Lung (tissue), 12 donors: ENCODE measurements around the gene PUS10. TPM values are rescaled to one million over a fixed set of nuclear protein-coding genes. Genes with fewer than 3 reads are reported as not detected.
A peak's percentile ranks its signal among the peaks of the same experiment; 100 is the strongest.

ENCODE experiments used
- ATAC-seq: fragments of 200-7000 bp; cut with Tn5 transposase; one replicate; pipeline ENCODE4 v1.9.1; 2020; ENCODE audit warnings: moderate number of reproducible peaks; ENCODE audit not compliant: insufficient read depth, low FRiP score
- DNase-seq, 3 donors: peaks; one replicate each; pipeline ENCODE4 v3.0.0-alpha.2; 2013 to 2017
- H3K27ac ChIP-seq, 2 donors: one replicate each; pipeline ENCODE4 v1.5.1; 2013; ENCODE audit warnings: mild to moderate bottlenecking in 2 of 2, moderate library complexity in 2 of 2, control low read depth in 1 of 2, inconsistent platforms in 1 of 2, low read depth in 1 of 2, low read length in 1 of 2
- H3K27me3 ChIP-seq, 3 donors: one replicate each; pipeline ENCODE4 v1.5.1; 2013; ENCODE audit warnings: low read length in 2 of 3; ENCODE audit not compliant: control insufficient read depth in 3 of 3, insufficient read depth in 3 of 3
- H3K36me3 ChIP-seq, 4 donors: one replicate each; pipeline ENCODE4 v1.5.1; 2013; ENCODE audit warnings: low read length in 4 of 4, mild to moderate bottlenecking in 1 of 4, moderate library complexity in 1 of 4; ENCODE audit not compliant: control insufficient read depth in 4 of 4, insufficient read depth in 4 of 4
- H3K4me1 ChIP-seq, 5 donors: one replicate each; pipeline ENCODE4 v1.5.1; 2013; ENCODE audit warnings: low read length in 5 of 5, mild to moderate bottlenecking in 2 of 5, moderate library complexity in 1 of 5; ENCODE audit not compliant: control insufficient read depth in 5 of 5, insufficient read depth in 5 of 5
- H3K4me3 ChIP-seq: one replicate; pipeline ENCODE4 v1.5.1; 2013; ENCODE audit warnings: mild to moderate bottlenecking, control low read depth, moderate library complexity
- H3K9ac ChIP-seq, 2 donors: one replicate each; pipeline ENCODE4 v1.5.1; 2013; ENCODE audit warnings: low read length in 2 of 2, control low read depth in 1 of 2; ENCODE audit not compliant: insufficient read depth in 1 of 2
- H3K9me3 ChIP-seq, 4 donors: one replicate each; pipeline ENCODE4 v1.5.1; 2013; ENCODE audit warnings: low read length in 3 of 4, mild to moderate bottlenecking in 1 of 4, moderate library complexity in 1 of 4; ENCODE audit not compliant: control insufficient read depth in 4 of 4, insufficient read depth in 3 of 4
- WGBS, 2 donors: extraction: QIAGEN DNeasy Blood & Tissue Kit; methylation state at CpG; one replicate each; pipeline ENCODE4 v1.1.7; 2013; 5-methylcytosine and 5-hydroxymethylcytosine counted together
- polyA plus RNA-seq, 2 donors: library from polyadenylated mRNA; stranded (reverse); fragments of 200-250 nt; gene quantifications; one replicate each; pipeline ENCODE4 v1.2.1, GENCODE V29; 2013
- total RNA-seq, 2 donors: library from RNA; depleted of rRNA in 1 of 2; stranded (reverse); fragments of >200 nt in 1 of 2; gene quantifications; one replicate each; pipeline ENCODE4 v1.2.1, GENCODE V29; 2014 to 2021
- TF ChIP-seq, protein P1 (sequence below): IDR thresholded peaks from 2 replicates; pipeline ENCODE4 v1.5.1; 2012; ENCODE audit warnings: mild to moderate bottlenecking; ENCODE audit errors: control extremely low read depth, extremely low read depth
- donor health status: control.
- donor health status: control.
- donor health status: Bipolar disorder and iron deficiency.
- donor health status: healthy.
- donor health status: DM: yes; HTN: yes; CAD: no.

Gene PUS10
- total and polyA plus RNA-seq, 4 donors: 3.4 to 15.8 (median 5.9) TPM

DNA sequence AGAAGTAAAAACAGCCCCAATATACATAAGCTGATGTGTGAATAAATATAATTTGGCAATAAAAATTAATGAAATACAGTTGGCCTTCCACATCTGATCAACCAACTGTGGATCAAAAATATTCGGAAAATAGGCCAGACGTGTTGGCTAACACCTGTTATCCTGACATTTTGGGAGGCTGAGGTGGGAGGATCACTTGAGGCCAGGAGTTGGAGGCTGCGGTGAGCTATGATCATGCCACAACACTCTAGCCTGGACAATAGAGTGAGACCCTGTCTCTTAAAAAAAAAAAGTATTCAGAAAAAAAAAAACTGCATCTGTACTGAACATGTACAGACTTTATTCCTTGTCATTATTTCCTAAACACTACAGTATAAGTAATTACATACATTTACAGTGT, 11.5 kb upstream of the PUS10 start:
- Histone ChIP-seq H3K36me3 (peaks cover 9 to 33% (median 24%) of the 10 kb centered on the region in 4 donors), H3K4me3 (no peak overlapping the region), H3K9me3 (peaks cover 0 to 2% (median 0%) of the 10 kb centered on the region in 4 donors), H3K27ac (no peak overlapping the region), H3K4me1 (peaks cover 0 to 1% (median 0%) of the 10 kb centered on the region in 5 donors), H3K27me3 (no peaks in the 10 kb centered on the region), H3K9ac (no peak overlapping the region)
- ATAC-seq: no peak
- WGBS, 2 donors: 96 to 98% methylated on average over 3 of the region's 3 CpGs
- DNase-seq: no peak
- TF ChIP-seq, protein P1, sequence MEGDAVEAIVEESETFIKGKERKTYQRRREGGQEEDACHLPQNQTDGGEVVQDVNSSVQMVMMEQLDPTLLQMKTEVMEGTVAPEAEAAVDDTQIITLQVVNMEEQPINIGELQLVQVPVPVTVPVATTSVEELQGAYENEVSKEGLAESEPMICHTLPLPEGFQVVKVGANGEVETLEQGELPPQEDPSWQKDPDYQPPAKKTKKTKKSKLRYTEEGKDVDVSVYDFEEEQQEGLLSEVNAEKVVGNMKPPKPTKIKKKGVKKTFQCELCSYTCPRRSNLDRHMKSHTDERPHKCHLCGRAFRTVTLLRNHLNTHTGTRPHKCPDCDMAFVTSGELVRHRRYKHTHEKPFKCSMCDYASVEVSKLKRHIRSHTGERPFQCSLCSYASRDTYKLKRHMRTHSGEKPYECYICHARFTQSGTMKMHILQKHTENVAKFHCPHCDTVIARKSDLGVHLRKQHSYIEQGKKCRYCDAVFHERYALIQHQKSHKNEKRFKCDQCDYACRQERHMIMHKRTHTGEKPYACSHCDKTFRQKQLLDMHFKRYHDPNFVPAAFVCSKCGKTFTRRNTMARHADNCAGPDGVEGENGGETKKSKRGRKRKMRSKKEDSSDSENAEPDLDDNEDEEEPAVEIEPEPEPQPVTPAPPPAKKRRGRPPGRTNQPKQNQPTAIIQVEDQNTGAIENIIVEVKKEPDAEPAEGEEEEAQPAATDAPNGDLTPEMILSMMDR: no peak

DNA sequence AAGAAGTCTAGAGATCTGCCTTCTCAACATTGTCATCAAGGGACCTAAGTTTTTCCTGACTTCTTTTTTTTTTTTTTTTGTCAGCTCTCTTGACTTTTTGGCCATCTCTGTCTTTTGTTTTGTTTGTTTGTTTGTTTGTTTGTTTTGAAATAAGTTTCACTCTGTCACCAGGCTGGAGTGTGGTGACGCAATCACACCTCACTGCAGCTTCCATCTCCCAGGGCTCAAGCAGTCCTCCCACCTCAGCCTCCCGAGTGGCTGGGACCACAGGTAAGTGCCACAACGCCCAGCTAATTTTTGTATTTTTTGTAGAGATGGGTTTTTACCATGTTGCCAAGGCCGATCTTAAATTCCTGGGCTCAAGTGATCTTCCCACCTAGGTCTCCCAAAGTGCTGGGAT, 5.6 kb upstream of the PUS10 start:
- Histone ChIP-seq H3K4me3 (no peak overlapping the region), H3K27ac (no peak overlapping the region), H3K36me3 (peaks cover 6 to 10% (median 8%) of the 10 kb centered on the region in 4 donors), H3K27me3 (no peaks in the 10 kb centered on the region), H3K4me1 (peaks cover 0 to 4% (median 0%) of the 10 kb centered on the region in 5 donors), H3K9ac (no peak overlapping the region), H3K9me3 (no peaks in the 10 kb centered on the region)
- ATAC-seq: no peak
- 85 to 96% methylated on average over 4 of the region's 4 CpGs for WGBS, 2 donors
- TF ChIP-seq, protein P1: no peak
- DNase-seq: no peak

DNA sequence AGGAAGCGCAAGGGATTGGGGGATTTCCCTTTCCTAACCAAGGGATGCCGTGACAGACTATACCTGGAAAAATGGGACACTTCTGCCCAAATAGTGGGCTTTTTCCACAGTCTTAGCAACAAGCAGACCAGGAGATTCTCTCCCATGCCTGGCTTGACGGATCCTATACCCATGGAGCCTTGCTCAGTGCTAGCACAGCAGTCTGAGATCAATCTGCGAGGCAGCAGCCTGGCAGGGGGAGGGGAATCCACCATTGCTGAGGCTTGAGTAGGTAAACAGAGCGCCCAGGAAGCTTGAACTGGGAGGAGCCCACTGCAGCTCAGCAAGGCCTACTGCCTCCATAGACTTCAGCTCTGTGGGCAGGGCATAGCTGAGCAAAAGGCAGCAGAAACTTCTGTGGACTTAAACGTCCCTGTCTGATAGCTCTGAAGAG, 3.2 kb upstream of the PUS10 start:
- DNase-seq (no peak), ATAC-seq (no peak)
- peaks cover 3 to 10% (median 6%) of the 10 kb centered on the region in 4 donors for H3K36me3 ChIP-seq
- no peaks in the 10 kb centered on the region for H3K27me3 ChIP-seq
- H3K4me3 ChIP-seq: no peak overlapping the region
- WGBS, 2 donors: 85 to 93% methylated on average over 6 of the region's 6 CpGs
- no peak overlapping the region for H3K9ac ChIP-seq
- no peaks in the 10 kb centered on the region for H3K9me3 ChIP-seq
- H3K4me1 ChIP-seq: peaks cover 0 to 9% (median 2%) of the 10 kb centered on the region in 5 donors
- no peak overlapping the region for H3K27ac ChIP-seq
- TF ChIP-seq, protein P1: no peak

DNA sequence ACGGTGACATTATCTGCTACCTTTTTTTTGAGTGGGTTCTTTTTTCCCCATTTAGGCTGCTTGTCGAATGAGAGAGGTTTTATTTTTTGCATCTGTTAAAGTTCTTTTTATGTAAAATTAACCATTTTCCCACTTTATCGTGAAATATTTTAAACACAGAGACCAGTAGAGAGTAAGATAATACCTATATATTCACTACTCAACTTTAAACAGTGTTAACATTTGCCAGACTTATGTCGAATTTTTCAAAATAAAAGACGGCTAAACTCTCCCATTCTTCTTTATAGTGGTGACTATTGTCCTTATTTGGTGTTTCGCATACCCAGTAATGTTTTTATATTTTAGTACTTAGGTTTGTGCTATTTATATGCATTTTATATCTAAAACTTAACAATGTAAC, 743 bp upstream of the PUS10 start:
- Histone ChIP-seq H3K36me3 (peaks cover 3 to 8% (median 6%) of the 10 kb centered on the region in 4 donors), H3K4me3 (no peak overlapping the region), H3K27me3 (no peaks in the 10 kb centered on the region), H3K9ac (peak overlapping the region; percentile 94 to 98), H3K4me1 (peaks cover 0 to 12% (median 2%) of the 10 kb centered on the region in 5 donors), H3K27ac (no peak overlapping the region), H3K9me3 (no peaks in the 10 kb centered on the region)
- WGBS, 2 donors: 30 to 42% methylated on average over 6 of the region's 6 CpGs
- no peak for ATAC-seq
- DNase-seq: peak in 1 of 3 donors; percentile 2
- TF ChIP-seq, protein P1: no peak
